IPS DF 4.7 (cell line): ENCODE results near the gene BNIP5.
A peak's percentile ranks its signal among the peaks of the same experiment; 100 is the strongest.

Source experiments
- DNase-seq: peaks from one replicate; pipeline ENCODE4 v3.0.0-alpha.2; 2013; ENCODE audit warnings: low spot score; ENCODE audit errors: extremely low read depth

Gene BNIP5

DNA sequence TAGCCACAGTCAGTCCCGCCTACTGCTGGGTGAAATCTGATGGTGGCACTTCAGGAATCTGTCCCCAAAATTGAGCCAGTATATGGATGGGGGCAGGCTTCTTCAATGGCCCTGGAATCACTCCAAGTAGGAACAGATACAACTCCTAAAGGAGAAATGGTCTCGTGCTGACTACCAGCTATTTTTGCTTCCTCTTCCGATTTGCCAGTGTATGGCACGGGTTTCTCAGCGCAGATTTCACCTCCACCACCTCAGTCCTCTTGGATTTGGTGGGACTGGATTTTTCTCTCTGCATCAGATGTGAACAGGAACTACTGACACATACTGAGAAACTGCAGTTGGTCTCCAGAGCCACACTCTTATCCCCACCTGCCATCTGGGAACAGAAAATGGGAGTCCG, 39.6 kb downstream of the BNIP5 start:
- no peak for DNase-seq

DNA sequence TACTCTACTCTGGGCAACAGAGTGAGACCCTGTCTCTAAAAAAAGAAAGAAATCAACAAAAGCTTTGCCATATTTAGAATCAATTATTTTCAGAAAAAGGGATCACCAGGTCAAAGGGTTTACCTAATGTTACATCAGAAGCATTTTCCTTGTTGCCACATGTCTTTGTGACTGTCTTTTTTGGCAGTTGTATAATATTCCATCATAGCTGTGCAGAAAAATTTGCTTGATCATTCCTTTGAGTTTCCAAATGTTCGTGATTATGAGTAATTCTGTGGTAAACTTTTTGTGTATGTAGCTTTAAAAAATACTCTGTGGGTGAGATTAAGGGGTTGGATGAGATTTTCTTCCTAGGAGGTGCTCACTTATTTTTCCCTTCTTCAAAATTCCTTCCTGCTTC, 40.4 kb downstream of the BNIP5 start:
- DNase-seq: no peak

DNA sequence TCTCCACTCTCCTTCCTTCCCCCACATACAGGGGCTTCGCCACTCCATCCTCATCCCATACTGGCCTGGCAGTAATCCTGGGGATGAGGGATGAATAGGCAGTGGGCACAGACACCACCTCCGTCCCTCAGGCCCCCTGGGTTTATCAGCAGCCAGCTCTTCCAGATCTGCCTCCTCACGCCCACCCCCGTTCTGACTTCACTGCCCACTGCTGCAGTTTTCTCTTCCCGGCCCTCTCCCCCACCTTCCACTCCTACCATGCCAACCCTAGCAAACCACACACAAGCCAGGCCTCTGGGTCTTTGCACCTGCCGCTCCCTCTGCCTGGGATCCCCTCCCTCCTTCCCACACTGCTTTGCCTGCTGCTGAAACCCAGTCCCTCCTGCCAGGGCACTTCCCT, 44.5 kb downstream of the BNIP5 start:
- DNase-seq: no peak

DNA sequence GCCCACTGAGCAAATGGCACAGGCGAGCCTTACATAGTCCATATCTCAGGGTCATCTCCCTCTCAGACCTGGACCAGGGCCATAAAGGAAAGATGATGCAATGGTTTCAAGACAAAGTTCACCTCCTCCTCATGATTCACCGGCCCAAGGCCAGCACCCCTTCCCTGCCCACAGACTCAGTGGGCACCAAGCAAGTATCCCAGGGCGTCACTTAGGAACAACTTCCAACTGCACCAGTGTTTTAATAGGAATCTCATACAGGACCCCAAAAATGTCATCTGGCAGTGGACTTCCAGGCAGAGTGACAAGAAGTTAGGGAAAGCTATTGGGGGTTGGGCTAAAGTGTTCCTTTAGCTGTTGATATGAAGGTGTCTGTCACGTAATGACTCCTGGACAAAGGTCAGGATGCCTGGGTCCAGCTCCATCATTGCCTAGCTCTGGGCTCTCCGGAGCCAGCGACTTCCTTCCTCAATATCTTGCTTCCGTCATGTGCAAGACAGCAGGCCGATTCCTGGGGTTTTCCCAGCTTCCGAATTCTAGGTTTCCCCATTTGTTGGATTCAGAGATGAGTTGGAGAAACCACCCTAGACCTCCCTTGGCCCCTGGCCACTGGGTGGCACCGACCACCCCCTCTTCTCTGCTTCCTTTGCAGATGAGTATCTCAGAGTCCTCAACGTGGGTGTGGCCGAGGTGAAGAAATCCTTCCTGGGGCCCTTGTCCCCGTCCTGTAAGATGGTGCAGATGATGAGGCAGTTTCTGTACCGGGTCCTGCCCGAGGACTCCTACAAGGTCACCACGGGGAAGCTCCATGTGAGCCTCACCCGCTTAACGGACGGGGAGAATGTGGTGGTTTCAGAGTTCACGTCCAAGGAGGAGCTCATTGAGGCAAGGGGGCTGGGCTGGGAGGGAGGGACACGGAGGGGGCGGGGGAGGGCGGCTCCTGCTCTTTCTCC, 45.7 kb downstream of the BNIP5 start:
- DNase-seq: no peak

DNA sequence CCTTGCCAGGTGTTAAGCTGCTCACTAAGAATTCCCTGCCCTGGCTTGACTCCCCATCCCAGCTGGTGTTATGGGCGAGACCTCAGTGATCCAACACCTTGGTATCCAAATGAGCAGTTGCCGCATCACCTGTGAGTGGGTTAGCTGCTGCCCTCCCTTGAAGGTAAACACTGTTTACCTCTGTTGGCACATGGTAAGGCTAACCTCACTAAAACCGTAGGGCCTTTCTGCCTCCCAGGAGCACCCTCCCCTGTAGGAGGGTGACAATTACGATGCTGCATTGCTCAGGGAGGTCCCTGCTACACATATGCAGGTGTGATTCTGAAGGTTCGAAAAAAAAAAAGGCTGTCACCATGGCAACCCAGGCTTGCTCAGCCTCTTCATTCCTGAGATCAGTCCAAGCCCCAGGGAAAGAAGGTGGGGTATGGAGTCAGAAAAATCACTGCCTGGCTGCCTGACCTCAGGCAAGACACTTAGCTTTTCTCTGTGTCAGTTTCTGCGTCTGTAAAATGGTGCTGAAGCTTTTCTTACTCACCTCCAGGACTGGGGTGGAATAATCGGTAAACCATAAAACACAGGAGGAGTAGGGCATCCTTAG, 47.3 kb downstream of the BNIP5 start:
- DNase-seq: no peak

DNA sequence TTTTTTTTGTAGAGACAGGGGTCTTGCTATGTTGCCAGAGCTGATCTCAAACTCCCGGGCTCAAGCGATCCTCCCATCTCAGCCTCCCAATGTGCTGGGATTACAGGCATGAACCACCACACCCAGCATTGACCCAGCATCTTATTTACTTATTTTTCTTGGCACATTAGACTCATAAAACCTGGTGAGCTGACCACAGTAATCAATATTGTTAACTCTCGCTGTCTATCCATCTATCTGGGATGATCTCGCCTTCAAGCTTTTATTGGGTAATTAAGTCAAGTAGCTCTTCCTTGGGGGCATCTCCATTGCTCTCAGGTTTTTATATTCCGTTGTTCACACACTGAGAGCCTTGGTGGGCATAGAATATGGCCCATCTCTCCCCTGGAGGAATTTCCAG, 49.8 kb downstream of the BNIP5 start:
- DNase-seq: no peak

DNA sequence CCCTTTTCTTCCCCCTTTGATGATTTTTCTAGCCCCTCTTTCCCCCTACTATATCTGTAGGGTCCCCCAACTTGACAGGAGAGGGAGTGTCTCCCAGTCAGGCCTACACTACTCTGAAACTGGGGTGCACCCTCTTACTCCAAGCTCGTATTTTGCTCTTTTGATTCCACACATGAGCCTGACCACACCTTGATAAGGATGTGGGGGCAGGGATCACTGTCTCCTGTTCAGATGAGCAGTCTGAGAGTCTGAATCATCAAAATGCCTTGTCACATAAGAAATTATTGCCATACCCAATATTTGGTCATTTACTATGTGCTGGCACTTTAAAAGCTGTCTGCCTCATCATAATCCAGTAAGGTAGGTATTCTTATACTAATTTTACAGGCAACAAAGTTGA, 50.9 kb downstream of the BNIP5 start:
- no peak for DNase-seq

DNA sequence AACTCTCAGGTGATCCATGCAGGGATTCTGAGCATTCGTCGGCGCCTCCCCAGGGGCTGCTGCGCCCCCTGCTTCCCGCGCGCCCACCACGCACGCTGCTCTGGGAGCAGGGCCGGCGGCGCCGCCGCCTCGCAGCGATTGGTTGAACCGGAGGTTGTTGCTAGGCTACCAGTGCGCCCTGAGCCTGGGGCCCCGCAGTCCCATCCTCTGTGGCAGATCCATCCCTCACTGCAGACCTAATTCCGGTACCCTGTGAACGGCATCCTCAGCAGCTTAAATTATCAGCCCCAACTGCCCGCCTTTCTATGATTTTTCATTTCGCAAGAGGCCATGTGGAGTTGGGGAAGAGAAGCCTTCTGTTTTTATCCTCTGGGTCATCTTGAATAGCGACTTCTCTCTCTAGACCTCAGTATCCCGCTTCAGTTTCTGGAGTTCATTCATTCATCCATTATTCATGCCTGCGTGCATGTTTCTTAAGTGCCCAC, 51.5 kb downstream of the BNIP5 start:
- peak; percentile 9 for DNase-seq

DNA sequence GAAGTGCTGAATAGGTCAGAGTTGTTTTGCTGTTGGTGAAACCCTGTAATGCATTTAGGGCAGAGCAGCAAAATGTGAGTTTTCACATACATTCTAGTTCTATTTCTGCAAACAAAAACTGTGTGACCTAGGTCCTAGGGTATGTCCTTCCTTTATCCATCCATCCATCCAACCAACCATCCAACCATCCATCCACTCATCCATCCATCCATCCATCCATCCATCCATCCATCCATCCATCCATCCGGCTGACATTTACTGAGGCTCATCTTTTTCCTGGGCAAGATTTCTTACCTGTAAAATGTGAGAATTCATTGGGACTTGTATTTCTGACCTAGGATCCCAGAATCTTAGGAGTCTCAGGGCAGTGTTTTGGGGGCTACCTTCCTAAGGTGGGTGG, 52.3 kb downstream of the BNIP5 start:
- no peak for DNase-seq

DNA sequence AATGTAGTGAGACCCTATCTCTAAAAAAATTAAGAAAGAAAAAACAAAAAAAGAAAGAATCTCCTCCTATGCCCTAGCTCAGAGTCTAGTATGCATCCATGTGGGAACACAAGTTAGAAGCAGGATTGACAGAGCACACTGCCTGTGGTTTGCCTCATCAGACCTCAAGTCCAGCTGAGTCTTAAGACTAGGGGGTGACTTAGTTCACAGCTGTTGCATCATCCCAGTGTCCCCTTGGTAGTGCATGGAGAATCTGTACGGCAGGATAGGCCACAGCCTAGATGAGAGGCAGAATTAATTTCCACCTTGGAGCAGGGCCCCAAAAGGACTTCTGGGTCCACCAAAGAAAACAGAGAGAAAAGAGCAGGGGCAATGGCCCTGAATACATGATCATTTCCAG, 53.1 kb downstream of the BNIP5 start:
- DNase-seq: no peak

DNA sequence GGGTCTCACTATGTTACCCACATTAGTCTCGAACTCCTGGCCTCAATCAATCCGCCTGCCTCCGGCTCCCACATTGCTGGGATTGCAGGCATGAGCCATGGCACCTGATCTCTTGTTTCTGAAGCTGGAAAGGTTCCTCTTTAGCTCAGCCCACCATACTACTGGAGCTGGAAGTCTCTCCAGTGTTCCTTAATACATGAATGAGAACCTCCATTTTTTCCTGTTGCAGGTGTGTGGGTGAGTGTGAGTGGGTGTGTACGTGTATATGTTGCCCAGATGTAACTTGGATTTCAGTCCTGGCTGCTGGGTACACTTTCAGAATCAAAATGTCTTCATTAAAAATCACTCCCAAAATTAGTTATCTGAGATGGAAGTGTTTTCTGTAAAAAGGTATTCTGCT, 55.7 kb downstream of the BNIP5 start:
- DNase-seq: no peak

DNA sequence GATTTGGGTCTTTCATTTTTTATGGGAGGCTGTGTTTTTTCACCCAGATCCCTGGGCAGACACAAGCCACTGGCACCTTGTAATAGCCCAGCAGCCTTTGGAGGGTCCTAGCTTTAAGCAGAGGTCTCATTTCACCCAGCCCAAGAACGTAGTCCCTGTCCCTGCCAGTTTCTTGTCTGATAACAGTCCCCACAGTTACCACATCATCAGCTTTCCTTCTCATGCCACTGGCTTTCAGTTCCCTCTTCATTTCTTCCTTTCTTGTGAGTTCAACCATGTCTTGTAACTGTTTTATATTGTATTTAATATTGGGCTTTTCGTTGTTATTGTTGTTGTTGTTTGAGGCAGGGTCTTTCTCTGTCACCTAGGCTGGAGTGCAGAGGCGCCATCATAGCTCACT, 56.2 kb downstream of the BNIP5 start:
- no peak for DNase-seq

DNA sequence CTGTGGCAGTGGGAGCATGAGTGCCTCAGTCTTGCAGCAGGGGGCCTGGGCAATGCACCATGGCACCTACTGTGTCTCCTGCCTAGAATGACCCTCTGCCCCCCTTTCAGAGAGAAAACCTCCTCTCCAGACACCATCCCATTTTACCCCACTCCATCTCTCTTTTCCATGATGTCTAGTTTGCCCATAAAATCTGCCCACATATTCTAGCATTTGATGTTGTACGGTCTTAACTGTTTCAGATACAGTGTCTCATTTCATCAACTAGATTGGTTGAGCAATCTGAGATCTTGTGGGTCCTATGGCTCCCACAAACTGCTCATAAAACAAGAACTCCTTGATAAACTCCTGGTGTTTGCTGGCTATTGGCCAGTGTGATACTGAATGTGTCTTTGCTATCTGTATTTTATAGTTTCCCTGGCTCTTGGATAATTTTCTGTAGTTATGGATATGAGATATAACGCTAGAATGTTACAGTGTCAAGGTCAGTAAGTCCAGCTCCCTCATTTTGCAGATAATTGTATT, 58.7 kb downstream of the BNIP5 start:
- no peak for DNase-seq

DNA sequence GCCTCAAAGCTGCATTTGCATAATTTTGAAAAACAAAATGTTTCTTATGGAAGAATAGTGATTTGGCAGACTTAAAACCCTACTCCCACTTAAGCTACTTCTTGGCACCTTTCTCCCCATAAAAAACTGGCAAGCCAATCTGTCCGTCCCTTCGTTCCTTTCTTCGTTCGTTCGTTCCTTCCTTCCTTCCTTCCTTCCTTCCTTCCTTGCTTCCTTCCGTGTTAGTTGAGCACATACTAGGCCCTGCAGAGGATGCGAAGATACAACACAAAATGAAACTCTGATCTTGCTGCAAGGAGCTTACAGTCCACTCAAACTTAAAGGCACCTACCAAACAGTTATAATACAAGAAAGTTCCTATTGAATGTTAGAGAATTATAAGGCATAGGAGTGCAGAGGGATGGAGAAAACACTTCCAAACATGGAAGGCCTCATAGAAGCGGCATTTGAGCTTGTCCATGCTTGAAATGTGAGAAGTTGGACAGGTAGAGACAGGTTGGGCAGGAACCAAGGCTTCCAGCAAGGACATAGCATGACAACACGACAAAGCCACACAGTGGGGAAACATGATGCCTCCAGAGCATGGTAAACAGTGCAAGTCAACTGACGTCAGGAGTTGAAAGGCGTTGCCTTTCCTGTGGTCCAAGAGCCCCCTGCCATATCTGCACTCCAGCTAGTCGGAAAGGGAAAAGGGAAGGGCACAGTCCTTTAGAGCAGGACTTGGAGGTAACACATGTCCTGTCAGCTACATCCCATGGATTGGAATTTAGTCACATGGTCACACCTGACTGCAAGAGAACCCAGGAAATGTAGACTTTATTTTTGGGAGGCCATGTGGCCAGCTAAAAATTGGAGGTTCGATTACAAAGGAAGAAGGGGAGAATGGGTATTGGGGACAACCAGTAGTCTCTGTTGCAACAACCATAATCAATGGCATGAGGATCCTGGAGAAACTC, 59.8 kb downstream of the BNIP5 start:
- DNase-seq: no peak

DNA sequence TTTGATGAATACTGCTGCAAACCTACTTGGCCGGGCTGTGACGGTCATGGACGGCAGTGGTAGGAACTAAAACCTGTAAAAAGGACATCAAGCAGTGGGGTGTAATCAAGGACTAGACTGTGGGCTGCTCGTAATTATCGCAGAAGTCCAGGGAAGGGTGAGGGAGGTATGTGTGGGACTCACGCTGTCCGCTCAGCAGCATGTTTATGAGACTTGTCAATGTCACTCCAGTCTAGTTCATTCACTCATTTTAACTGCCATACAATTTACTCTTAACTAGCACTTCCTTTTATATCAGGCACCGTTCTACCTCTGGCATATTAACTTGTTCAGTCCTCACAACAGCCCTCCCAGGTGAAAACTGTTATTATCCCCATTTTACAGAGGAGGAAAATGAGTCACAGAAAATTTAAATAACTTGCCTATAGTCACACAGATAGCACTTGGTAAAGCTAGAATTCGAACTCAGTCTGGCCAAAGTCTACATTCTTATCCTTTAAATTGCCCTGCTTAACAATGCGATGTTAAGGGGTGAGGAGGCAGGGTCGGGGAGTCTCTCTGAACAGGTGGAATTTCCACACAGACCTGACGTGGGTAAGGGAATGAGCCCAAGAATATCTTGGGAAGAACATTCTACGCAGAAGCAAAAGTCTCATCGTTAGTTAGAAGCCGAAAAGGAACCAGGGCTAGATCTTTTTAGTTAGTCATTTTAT, 62.7 kb downstream of the BNIP5 start:
- DNase-seq: no peak

DNA sequence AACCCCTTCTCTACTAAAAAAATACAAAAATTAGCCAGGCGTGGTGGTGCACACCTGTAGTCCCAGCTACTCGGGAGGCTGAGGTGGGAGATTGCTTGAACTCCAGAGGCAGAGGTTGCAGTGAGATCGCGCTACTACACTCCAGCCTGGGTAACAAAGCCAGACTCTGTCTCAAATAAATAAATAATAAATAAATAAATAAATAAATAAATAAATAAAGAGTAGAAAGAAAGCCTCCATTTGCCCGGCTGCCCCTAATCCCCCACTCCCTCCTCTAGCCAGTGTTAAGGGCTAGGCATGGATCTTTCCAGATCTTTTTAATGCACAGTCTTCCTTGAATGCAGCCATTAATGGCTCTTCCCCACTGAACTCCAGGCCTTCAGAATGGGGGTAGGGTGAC, 63.6 kb downstream of the BNIP5 start:
- no peak for DNase-seq

DNA sequence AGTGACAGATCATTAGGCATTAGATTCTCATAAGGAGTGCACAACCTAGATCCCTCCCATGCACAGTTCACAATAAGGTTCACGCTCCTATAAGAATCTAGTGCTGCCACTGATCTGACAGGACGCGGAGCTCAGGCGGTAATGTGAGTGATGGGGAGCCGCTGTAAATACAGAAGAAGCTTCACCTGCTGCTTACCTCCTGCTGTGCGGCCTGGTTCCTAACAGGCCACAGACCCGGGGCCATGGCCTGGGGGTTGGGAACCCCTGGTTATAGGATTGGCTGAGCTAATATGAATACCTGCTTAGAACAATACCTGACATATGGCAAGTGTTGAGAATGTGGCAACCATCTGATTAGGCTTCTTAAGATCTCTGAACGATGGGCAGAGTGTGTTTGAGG, 64.5 kb downstream of the BNIP5 start:
- no peak for DNase-seq

DNA sequence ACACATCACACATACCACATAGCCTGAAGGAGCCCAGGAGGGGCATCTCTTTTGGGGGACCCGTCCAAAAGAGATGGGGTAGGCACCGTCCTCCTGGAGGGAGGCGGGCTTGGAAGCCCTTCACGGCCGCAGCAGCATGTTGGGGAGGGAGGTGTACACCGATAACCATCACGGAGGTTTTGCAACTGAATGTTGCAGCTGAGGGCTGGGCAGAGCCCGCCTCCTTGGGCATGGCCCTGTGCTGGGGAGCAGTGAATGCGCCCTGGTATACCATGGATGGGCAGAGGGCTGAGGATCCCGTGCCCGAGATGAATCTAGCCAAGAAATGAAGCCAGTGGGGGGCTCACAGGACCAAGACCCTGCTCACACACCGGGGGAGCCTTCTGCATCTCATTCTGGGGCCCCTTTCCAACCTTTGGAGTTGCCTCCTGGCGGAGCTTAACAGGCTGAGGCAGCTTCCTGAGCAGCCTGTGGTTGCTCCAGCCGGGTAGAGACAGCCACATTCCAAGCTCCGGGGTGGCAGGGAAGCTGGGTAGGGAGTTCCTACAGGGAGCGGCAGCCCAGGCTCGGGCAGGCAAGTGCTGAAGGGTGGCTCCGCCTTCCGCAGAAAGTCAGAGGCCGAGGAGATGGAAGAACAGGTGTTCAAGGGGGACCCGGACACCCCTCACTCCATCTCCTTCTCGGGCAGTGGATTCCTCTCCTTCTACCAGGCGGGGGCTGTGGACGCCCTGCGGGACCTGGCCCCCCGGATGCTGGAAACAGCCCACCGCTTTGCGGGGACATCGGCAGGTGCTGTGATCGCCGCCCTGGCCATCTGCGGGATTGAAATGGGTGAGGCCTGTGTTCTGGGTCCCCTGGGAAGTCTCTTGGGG, 66.6 kb downstream of the BNIP5 start, which contains the start of gene PNPLA1:
PNPLA1 (plus strand) TSS at position 227 of the 872 bp plus-strand sequence; CDS start at position 627, 400 bp downstream.
- no peak for DNase-seq

DNA sequence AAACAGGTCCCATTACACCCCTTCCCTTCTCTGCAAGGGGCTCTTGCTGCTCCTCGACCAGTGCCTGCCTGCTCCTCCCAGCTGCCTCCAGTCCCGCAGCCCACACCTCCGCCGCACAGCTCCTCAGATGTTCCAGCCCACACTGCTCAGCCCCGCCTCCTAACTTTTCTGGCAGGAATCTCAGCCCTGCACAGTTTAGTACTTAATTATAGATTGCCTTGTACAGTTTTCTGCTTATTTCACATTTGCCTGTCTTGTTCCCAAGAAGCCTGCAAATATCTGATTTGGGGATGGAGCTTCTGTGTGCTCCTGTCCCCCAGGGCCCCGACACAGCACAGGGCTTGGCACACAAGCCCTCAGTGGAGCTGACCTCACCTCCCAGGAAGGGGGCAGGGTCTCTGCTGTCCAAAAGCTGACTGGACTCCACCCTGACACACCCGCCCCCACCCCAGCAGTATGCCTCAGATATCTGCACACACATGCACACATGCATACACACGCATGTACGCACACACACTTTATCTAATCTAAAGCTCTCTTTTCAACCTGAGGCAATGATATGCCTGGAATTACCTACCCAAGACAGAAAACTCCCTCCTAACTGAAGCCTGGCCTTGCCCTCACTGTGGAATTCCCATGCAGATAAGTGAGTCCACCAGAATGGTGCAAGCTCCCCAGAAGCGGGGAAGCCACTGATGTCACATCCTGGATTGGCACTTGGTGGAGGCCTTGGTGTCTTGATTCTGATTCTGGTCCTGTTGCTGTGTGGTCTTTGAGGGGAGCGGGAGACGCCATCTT, 68.0 kb downstream of the BNIP5 start:
- DNase-seq: no peak
